Fibroblast of peridontal ligament (primary cell): ENCODE data around the gene ETNK2.
A peak's percentile ranks its signal among the peaks of the same experiment; 100 is the strongest.

Experiments
- DNase-seq: peaks from one replicate; pipeline ENCODE4 v3.0.0-alpha.2; 2010; ENCODE audit errors: extremely low read depth

Gene ETNK2

GRCh38 chr1:204126386-204126785 lies 25.5 kb downstream of the ETNK2 start:
- DNase-seq: no peak

GRCh38 chr1:204125759-204126351 lies 26.0 kb downstream of the ETNK2 start:
- DNase-seq: no peak

GRCh38 chr1:204124639-204125038 lies 27.2 kb downstream of the ETNK2 start:
- DNase-seq: no peak

- DNase-seq: no peak
Measured at GRCh38 chr1:204123376-204123775, 28.5 kb downstream of the ETNK2 start.

- DNase-seq: no peak
Measured at GRCh38 chr1:204121840-204122555, 29.8 kb downstream of the ETNK2 start.

- no peak for DNase-seq
Measured at GRCh38 chr1:204116539-204116938, 35.3 kb downstream of the ETNK2 start.

- no peak for DNase-seq
Measured at GRCh38 chr1:204115116-204115515, 36.7 kb downstream of the ETNK2 start.

GRCh38 chr1:204114606-204115005 lies 37.2 kb downstream of the ETNK2 start:
- DNase-seq: no peak

GRCh38 chr1:204113896-204114295 lies 37.9 kb downstream of the ETNK2 start:
- DNase-seq: no peak

- peak; percentile 35 for DNase-seq
Measured at GRCh38 chr1:204112876-204113730, 38.7 kb downstream of the ETNK2 start.

GRCh38 chr1:204110894-204111633 lies 40.8 kb downstream of the ETNK2 start:
- DNase-seq: no peak

GRCh38 chr1:204108312-204109141 lies 43.3 kb downstream of the ETNK2 start:
- DNase-seq: no peak

- DNase-seq: no peak
Measured at GRCh38 chr1:204107892-204108291, 44.0 kb downstream of the ETNK2 start.

GRCh38 chr1:204106825-204107224 lies 45.0 kb downstream of the ETNK2 start:
- DNase-seq: no peak

GRCh38 chr1:204105131-204105515 lies 46.7 kb downstream of the ETNK2 start:
- no peak for DNase-seq

- DNase-seq: no peak
Measured at GRCh38 chr1:204104331-204105130, 47.3 kb downstream of the ETNK2 start.

GRCh38 chr1:204103431-204103741 lies 48.5 kb downstream of the ETNK2 start:
- no peak for DNase-seq

GRCh38 chr1:204102739-204103430 lies 49.0 kb downstream of the ETNK2 start:
- no peak for DNase-seq

- no peak for DNase-seq
Measured at GRCh38 chr1:204102029-204102611, 49.7 kb downstream of the ETNK2 start.
